Measurements from ENCODE around the gene EPB41L2.
"Not testable (repeated sequence)": the region's sequence is repeated elsewhere in the genome, so short reads cannot be mapped to it uniquely, and the experiment has no call there.

Gene EPB41L2

GRCh38 chr6:130838250-130838860 is 224.7 kb downstream of the EPB41L2 start:
- DNase-seq (ENCODE audit: low spot score), result no peak

- no peak for DNase-seq (ENCODE audit: low spot score)
These were observed 226.0 kb downstream of the EPB41L2 start for GRCh38 chr6:130837067-130837466.

GRCh38 chr6:130836055-130836640 is 226.9 kb downstream of the EPB41L2 start:
- DNase-seq (ENCODE audit: low spot score), result no peak

- no peak for DNase-seq (ENCODE audit: low spot score)
These were observed 228.4 kb downstream of the EPB41L2 start for GRCh38 chr6:130834482-130835251.

- DNase-seq (ENCODE audit: low spot score), result no peak
These were observed 229.5 kb downstream of the EPB41L2 start for GRCh38 chr6:130833569-130833968.

- no peak for DNase-seq (ENCODE audit: low spot score)
These were observed 231.4 kb downstream of the EPB41L2 start for GRCh38 chr6:130831607-130832006.

GRCh38 chr6:130829333-130829910 is 233.6 kb downstream of the EPB41L2 start:
- no peak for DNase-seq (ENCODE audit: low spot score)

GRCh38 chr6:130827247-130828149 is 235.5 kb downstream of the EPB41L2 start, which contains the start of gene SMLR1:
Gene SMLR1 (plus strand): TSS chr6:130827406. CDS start chr6:130827414, 8 bp downstream.
- no peak for DNase-seq (ENCODE audit: low spot score)

GRCh38 chr6:130826442-130827246 is 236.4 kb downstream of the EPB41L2 start:
- no peak for DNase-seq (ENCODE audit: low spot score)

- peak; percentile 26 for DNase-seq (ENCODE audit: low spot score)
These were observed 237.1 kb downstream of the EPB41L2 start for GRCh38 chr6:130825772-130826441.

- DNase-seq (ENCODE audit: low spot score), result no peak
These were observed 237.9 kb downstream of the EPB41L2 start for GRCh38 chr6:130824978-130825694.

- no peak for DNase-seq (ENCODE audit: low spot score)
These were observed 240.3 kb downstream of the EPB41L2 start for GRCh38 chr6:130822736-130823135.

- no peak for DNase-seq (ENCODE audit: low spot score)
These were observed 247.6 kb downstream of the EPB41L2 start for GRCh38 chr6:130815200-130816071.

- DNase-seq (ENCODE audit: low spot score), result no peak
These were observed 248.5 kb downstream of the EPB41L2 start for GRCh38 chr6:130814506-130814905.

- no peak for DNase-seq (ENCODE audit: low spot score)
These were observed 251.1 kb downstream of the EPB41L2 start for GRCh38 chr6:130811932-130812331.

- no peak for DNase-seq (ENCODE audit: low spot score)
These were observed 252.6 kb downstream of the EPB41L2 start for GRCh38 chr6:130810307-130811030.

GRCh38 chr6:130801368-130801767 is 261.7 kb downstream of the EPB41L2 start:
- not testable (repeated sequence) for DNase-seq (ENCODE audit: low spot score)

- no peak for DNase-seq (ENCODE audit: low spot score)
These were observed 266.0 kb downstream of the EPB41L2 start for GRCh38 chr6:130797061-130797460.
